ENCODE results near the gene NME3. TPM values are rescaled to one million over a fixed set of nuclear protein-coding genes. Genes with fewer than 3 reads are reported as not detected.

Gene NME3
- total and polyA plus RNA-seq, 9 donors = 68.6 to 129 (median 87.4) TPM; not detected in 1

- H3K4me3 ChIP-seq = no peak overlapping the region
- H3K27ac ChIP-seq = no peak overlapping the region
- no peaks in the 10 kb centered on the region for H3K27me3 ChIP-seq
- peak in 2 of 5 donors; percentile 17 to 23 for DNase-seq
- intact Hi-C loops (cut with DNase I) = no loop called here
- no peaks in the 10 kb centered on the region for H3K36me3 ChIP-seq
- no peaks in the 10 kb centered on the region for H3K4me1 ChIP-seq (ENCODE audit: insufficient read depth)
- TF ChIP-seq CTCF (IDR thresholded peaks at IDR 0.05) = no peak
- TF ChIP-seq POLR2A (IDR thresholded peaks at IDR 0.05) = no peak
- no peak for TF ChIP-seq EP300 (IDR thresholded peaks at IDR 0.05)
- WGBS, 3 donors = 90 to 93% (median 91%) methylated on average over 28 to 35 of the region's 35 CpGs
- no peaks in the 10 kb centered on the region for H3K9me3 ChIP-seq
Observed at GRCh38 chr16:1818873-1819525, 47.7 kb upstream of the NME3 start.

- 88 to 94% (median 92%) methylated on average over 24 to 27 of the region's 27 CpGs for WGBS, 3 donors
- DNase-seq = peak in 1 of 5 donors; percentile 32
- H3K27ac ChIP-seq = no peak overlapping the region
- H3K4me3 ChIP-seq = no peak overlapping the region
- no peaks in the 10 kb centered on the region for H3K27me3 ChIP-seq
- TF ChIP-seq EP300 (IDR thresholded peaks at IDR 0.05) = no peak
- TF ChIP-seq POLR2A (IDR thresholded peaks at IDR 0.05) = no peak
- H3K36me3 ChIP-seq = no peaks in the 10 kb centered on the region
- intact Hi-C loops (cut with DNase I) = no loop called here
- H3K4me1 ChIP-seq (ENCODE audit: insufficient read depth) = no peaks in the 10 kb centered on the region
- no peaks in the 10 kb centered on the region for H3K9me3 ChIP-seq
Observed at GRCh38 chr16:1818204-1818872, 47.0 kb upstream of the NME3 start.

DNA sequence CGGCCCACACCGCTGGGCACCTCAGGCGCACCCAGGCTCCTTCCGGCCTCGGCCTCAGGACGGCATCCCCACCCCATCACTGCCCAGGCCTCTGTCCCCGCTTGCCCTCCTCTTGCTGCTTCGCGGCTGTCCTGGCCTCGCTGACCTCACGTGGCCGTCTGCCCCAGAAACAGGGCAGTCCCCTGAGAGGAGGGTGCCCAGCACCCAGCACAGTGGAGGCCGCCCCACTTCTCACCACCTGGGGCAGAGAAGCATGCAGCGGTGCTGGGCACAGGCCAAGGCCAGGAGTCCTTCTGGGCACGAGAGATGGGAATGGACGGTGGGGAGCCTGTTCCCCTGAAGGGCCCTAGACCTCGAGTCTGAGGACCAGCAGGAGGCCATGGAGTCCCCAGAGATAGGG, 46.4 kb upstream of the NME3 start:
- H3K27ac ChIP-seq = no peak overlapping the region
- TF ChIP-seq CTCF (IDR thresholded peaks at IDR 0.05) (no peak), POLR2A (IDR thresholded peaks at IDR 0.05) (no peak), EP300 (IDR thresholded peaks at IDR 0.05) (no peak)
- intact Hi-C loops (cut with DNase I) = no loop called here
- H3K9me3 ChIP-seq = no peaks in the 10 kb centered on the region
- DNase-seq = no peak
- H3K36me3 ChIP-seq = no peaks in the 10 kb centered on the region
- H3K4me1 ChIP-seq (ENCODE audit: insufficient read depth) = no peaks in the 10 kb centered on the region
- WGBS, 3 donors = 89 to 94% (median 91%) methylated on average over 17 of the region's 17 CpGs
- H3K4me3 ChIP-seq = no peak overlapping the region
- H3K27me3 ChIP-seq = no peaks in the 10 kb centered on the region

DNA sequence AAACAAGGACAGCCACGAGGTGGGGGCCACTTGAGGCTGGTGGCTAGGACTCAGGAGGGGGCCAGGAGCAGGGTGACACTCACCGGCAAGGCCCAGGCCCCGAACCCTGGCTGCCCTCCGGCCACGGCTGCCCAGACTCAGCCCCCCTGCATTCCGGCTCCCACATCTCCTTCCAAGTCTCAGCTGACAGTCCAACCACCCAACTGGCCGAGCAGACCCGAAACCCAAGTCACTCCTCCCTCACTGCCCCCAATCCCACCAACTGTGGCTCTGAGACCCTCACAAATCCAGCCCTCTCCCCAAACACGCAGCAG, 45.9 kb upstream of the NME3 start:
- 91 to 92% (median 92%) methylated on average over 7 to 9 of the region's 9 CpGs for WGBS, 3 donors
- no peak overlapping the region for H3K4me3 ChIP-seq
- DNase-seq = no peak
- H3K27me3 ChIP-seq = no peaks in the 10 kb centered on the region
- H3K4me1 ChIP-seq (ENCODE audit: insufficient read depth) = no peaks in the 10 kb centered on the region
- intact Hi-C loops (cut with DNase I) = no loop called here
- H3K27ac ChIP-seq = no peak overlapping the region
- TF ChIP-seq POLR2A (IDR thresholded peaks at IDR 0.05) (no peak), CTCF (IDR thresholded peaks at IDR 0.05) (no peak), EP300 (IDR thresholded peaks at IDR 0.05) (no peak)
- no peaks in the 10 kb centered on the region for H3K36me3 ChIP-seq
- H3K9me3 ChIP-seq = no peaks in the 10 kb centered on the region

Data from ovary (tissue), 9 donors.